Psoas muscle (tissue), 8 donors: ENCODE data around the gene PDXDC1. TPM values are rescaled to one million over a fixed set of nuclear protein-coding genes. Genes with fewer than 3 reads are reported as not detected.
"Not testable (repeated sequence)": the region's sequence is repeated elsewhere in the genome, so short reads cannot be mapped to it uniquely, and the experiment has no call there.

Experiments
- ATAC-seq, 4 donors: fragments of 200-7000 bp; cut with Tn5 transposase; one replicate each; pipeline ENCODE4 v1.9.1; 2020; ENCODE audit warnings: moderate library complexity in 3 of 4, mild to moderate bottlenecking in 2 of 4
- DNase-seq, 2 donors: peaks; one replicate each; pipeline ENCODE4 v3.0.0-alpha.2; 2020
- H3K27ac ChIP-seq: fragments of 200-600 bp; one replicate; pipeline ENCODE4 v1.8.0; 2022
- H3K27me3 ChIP-seq, 3 donors: fragments of 200-600 bp in 1 of 3; one replicate each; pipeline versions ENCODE4 v1.6.1 to v1.8.0; 2013 to 2022; ENCODE audit warnings: low read length in 2 of 3, mild to moderate bottlenecking in 2 of 3, moderate library complexity in 1 of 3; ENCODE audit not compliant: insufficient read depth in 3 of 3
- H3K36me3 ChIP-seq, 2 donors: fragments of 200-600 bp in 1 of 2; one replicate each; pipeline versions ENCODE4 v1.6.1 to v1.8.0; 2013 to 2022; ENCODE audit warnings: low read depth in 1 of 2, mild to moderate bottlenecking in 1 of 2, moderate library complexity in 1 of 2; ENCODE audit not compliant: insufficient read depth in 1 of 2
- H3K4me1 ChIP-seq: fragments of 200-600 bp; one replicate; pipeline ENCODE4 v1.8.0; 2022
- H3K4me3 ChIP-seq: fragments of 200-600 bp; one replicate; pipeline ENCODE4 v1.8.0; 2022; ENCODE audit warnings: mild to moderate bottlenecking
- H3K9me3 ChIP-seq: fragments of 200-600 bp; one replicate; pipeline ENCODE4 v1.8.0; 2022
- WGBS, 3 donors: extraction: QIAGEN DNeasy Blood & Tissue Kit; methylation state at CpG; one replicate each; pipeline versions ENCODE4 v1.1.6 to v1.1.7; 2013; 5-methylcytosine and 5-hydroxymethylcytosine counted together
- intact Hi-C, 2 donors: fragments of 100-400 bp; cut with DNase I; formaldehyde crosslinking; loops; one replicate each; pipeline versions ENCODE4 v1.11.0 to v1.14.2; 2022
- long read RNA-seq, 2 donors: library from polyadenylated mRNA; unstranded; transcript quantifications; one replicate each; pipeline ENCODE4 v2.0.0, GENCODE V29; 2021
- polyA plus RNA-seq, 3 donors: library from polyadenylated mRNA; stranded (reverse); fragments of 200-250 nt; gene quantifications; one replicate each; pipeline ENCODE4 v1.2.3, GENCODE V29; 2013
- total RNA-seq, 4 donors: library from RNA; stranded (reverse); fragmentation: NEBNext Ultra II Directional in 2 of 4; extraction: Animal tissue kit (Norgen Biotek cat#: 25700) in 2 of 4; gene quantifications; one replicate each; pipeline versions ENCODE4 v1.2.1 to v1.2.4, GENCODE V29; 2021 to 2023
- donor health status: healthy with polysubstance abuse.
- donor health status: DM: no; HTN: no; CAD: no; lungs with moderate emphysema.
- donor health status: Bipolar disorder and iron deficiency.
- donor health status: healthy.
- donor health status: DM: yes; HTN: yes; CAD: no.
- donor health status: DM: no; HTN: no; CAD: no.
- donor health status: DM: no; HTN: no; CAD: no.
- donor health status: DM: yes; HTN: yes; CAD: no.

Gene PDXDC1
- total RNA-seq = 10 to 100 TPM; 52.3 to 82.5 (median 59.3) TPM
- 10 to 100 TPM; 22.1 to 45.5 (median 24.8) TPM for polyA plus RNA-seq
- long read RNA-seq, donor 1, full-length matches to known transcripts = 23 of 40 reads
- long read RNA-seq, donor 1, partial matches to known transcripts = 10 of 40 reads
- long read RNA-seq, donor 1, other reads (novel, unspliced or antisense) = 7 of 40 reads
- long read RNA-seq, donor 2, full-length matches to known transcripts = 38 of 80 reads
- long read RNA-seq, donor 2, partial matches to known transcripts = 16 of 80 reads
- long read RNA-seq, donor 2, other reads (novel, unspliced or antisense) = 26 of 80 reads

GRCh38 chr16:14974656-14975417 lies at the start of gene PDXDC1:
PDXDC1 (plus strand) TSS chr16:14975026; CDS start chr16:14975200, 174 bp downstream.
- intact Hi-C loops, H3K36me3 ChIP-seq, H3K27me3 ChIP-seq, H3K4me1 ChIP-seq, H3K9me3 ChIP-seq: not testable (repeated sequence)
- 0 to 1% (median 1%) methylated on average over 61 to 74 of the region's 74 CpGs for WGBS, 3 donors
- peak; percentile 94 to 96 (median 95) for ATAC-seq
- Histone ChIP-seq H3K4me3 (peak within 1 kb of the TSS; percentile 81), H3K27ac (peak within 1 kb of the TSS; percentile 83)
- peak; percentile 94 to 95 for DNase-seq

- DNase-seq (peak; percentile 12 to 61), ATAC-seq (peak; percentile 56 to 72 (median 60))
- H3K36me3 ChIP-seq, H3K27me3 ChIP-seq, H3K27ac ChIP-seq, H3K4me3 ChIP-seq, intact Hi-C loops, H3K9me3 ChIP-seq, H3K4me1 ChIP-seq: not testable (repeated sequence)
- 65 to 67% (median 67%) methylated on average over 5 to 6 of the region's 31 CpGs for WGBS, 3 donors
These were observed 46.6 kb upstream of the PDXDC1 start for GRCh38 chr16:14928064-14928714.

GRCh38 chr16:14929176-14929575 lies 45.6 kb upstream of the PDXDC1 start:
- H3K27ac ChIP-seq, intact Hi-C loops, H3K27me3 ChIP-seq, H3K36me3 ChIP-seq, H3K4me1 ChIP-seq, DNase-seq, ATAC-seq, H3K4me3 ChIP-seq, H3K9me3 ChIP-seq: not testable (repeated sequence)
- WGBS, 3 donors = 83 to 97% (median 87%) methylated on average over 14 to 19 of the region's 26 CpGs

- ATAC-seq, H3K9me3 ChIP-seq, intact Hi-C loops, H3K27ac ChIP-seq, DNase-seq, H3K4me1 ChIP-seq, H3K27me3 ChIP-seq, H3K36me3 ChIP-seq, H3K4me3 ChIP-seq: not testable (repeated sequence)
- 87 to 95% (median 88%) methylated on average over 9 of the region's 25 CpGs for WGBS, 3 donors
These were observed 44.6 kb upstream of the PDXDC1 start for GRCh38 chr16:14930246-14930645.

GRCh38 chr16:14930971-14931370 lies 43.9 kb upstream of the PDXDC1 start:
- ATAC-seq, intact Hi-C loops, H3K4me3 ChIP-seq, H3K27me3 ChIP-seq, H3K9me3 ChIP-seq, H3K36me3 ChIP-seq, DNase-seq, H3K27ac ChIP-seq, H3K4me1 ChIP-seq: not testable (repeated sequence)
- WGBS, 3 donors = 83 to 89% (median 88%) methylated on average over 6 to 9 of the region's 19 CpGs

- 87 to 92% (median 88%) methylated on average over 14 to 28 of the region's 47 CpGs for WGBS, 3 donors
- H3K27me3 ChIP-seq, H3K9me3 ChIP-seq, DNase-seq, H3K4me3 ChIP-seq, ATAC-seq, H3K36me3 ChIP-seq, intact Hi-C loops, H3K27ac ChIP-seq, H3K4me1 ChIP-seq: not testable (repeated sequence)
These were observed 42.0 kb upstream of the PDXDC1 start for GRCh38 chr16:14932581-14933375.

- DNase-seq, ATAC-seq, H3K27ac ChIP-seq, H3K27me3 ChIP-seq, H3K4me1 ChIP-seq, intact Hi-C loops, H3K4me3 ChIP-seq, H3K36me3 ChIP-seq, H3K9me3 ChIP-seq: not testable (repeated sequence)
- no CpG with 5 or more reads among the region's 4 CpGs for WGBS, 3 donors
These were observed 37.7 kb upstream of the PDXDC1 start, which contains the start of gene NPIPA1 for GRCh38 chr16:14937143-14937542. NPIPA1 (plus strand) TSS chr16:14937443; CDS start chr16:14937443, 0 bp downstream.

- DNase-seq, intact Hi-C loops, H3K27me3 ChIP-seq, ATAC-seq, H3K27ac ChIP-seq, H3K36me3 ChIP-seq, H3K4me1 ChIP-seq, H3K4me3 ChIP-seq, H3K9me3 ChIP-seq: not testable (repeated sequence)
- WGBS, 3 donors = 54 to 80% (median 56%) methylated on average over 1 to 6 of the region's 9 CpGs
These were observed 36.8 kb upstream of the PDXDC1 start for GRCh38 chr16:14937994-14938393.

GRCh38 chr16:14942686-14943085 lies 32.1 kb upstream of the PDXDC1 start:
- H3K36me3 ChIP-seq, H3K9me3 ChIP-seq, intact Hi-C loops, ATAC-seq, DNase-seq, H3K27me3 ChIP-seq, H3K4me1 ChIP-seq, H3K4me3 ChIP-seq, H3K27ac ChIP-seq: not testable (repeated sequence)
- 56 to 74% (median 61%) methylated on average over 3 of the region's 3 CpGs for WGBS, 3 donors
